GM21381 (cell line): ENCODE results near the gene HDLBP.

Experiments
- ATAC-seq: cut with Tn5 transposase; IDR thresholded peaks from one replicate; pipeline ENCODE4 v1.9.1; 2021; ENCODE audit warnings: mild to moderate bottlenecking, moderate library complexity; ENCODE audit not compliant: unreplicated experiment

Gene HDLBP

DNA sequence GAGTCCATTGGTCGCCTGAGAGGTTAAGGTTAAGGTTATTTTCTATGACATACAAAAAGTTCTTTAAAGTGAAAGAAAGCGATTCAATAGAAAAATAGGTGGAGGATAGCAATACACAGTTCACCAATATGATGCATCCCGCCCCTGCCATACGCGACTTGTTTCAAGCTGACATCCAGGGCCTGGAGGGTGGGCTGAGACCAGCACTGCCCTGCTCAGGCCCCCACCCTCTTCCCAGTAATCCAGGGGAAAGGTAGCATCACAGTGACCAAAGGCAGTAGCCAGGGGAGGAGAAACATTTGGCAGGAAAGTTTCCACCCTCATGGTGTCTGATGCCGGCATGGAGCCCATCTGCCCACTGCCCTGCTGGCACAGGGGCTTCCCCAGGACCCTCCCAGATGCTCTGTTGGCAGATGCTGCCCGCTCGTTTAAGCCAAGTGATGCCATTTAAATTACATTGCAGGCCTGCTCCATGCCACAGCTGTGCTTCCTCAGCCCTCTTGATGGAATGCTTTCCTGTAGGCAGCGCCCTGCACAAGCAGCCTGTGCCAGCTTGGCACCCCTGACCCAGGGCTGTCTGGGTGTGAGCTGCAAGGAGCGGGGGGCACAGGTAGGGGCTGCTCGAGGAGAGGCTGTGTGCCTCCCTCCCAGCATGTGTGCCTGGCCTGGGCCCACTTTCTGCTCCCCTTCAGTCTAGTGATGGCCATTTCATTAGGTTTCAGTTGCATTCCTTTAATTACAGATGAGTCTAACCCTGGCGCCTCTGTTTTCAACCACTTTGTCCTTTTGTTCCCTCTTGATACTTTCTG is 137.7 kb downstream of the HDLBP start:
- ATAC-seq, result no peak
